Fibroblast of the aortic adventitia (primary cell): ENCODE results near the gene FIP1L1. TPM values are rescaled to one million over a fixed set of nuclear protein-coding genes. Genes with fewer than 3 reads are reported as not detected.

Source experiments
- DNase-seq: peaks from one replicate; pipeline ENCODE4 v3.0.0-alpha.2; 2010; ENCODE audit warnings: low read depth
- H3K4me3 ChIP-seq: 2 replicates; pipeline ENCODE4 v1.5.1; 2011; ENCODE audit warnings: low read depth, mild to moderate bottlenecking, control low read depth, low read length, moderate library complexity
- CTCF ChIP-seq: IDR thresholded peaks from 2 replicates; pipeline ENCODE4 v1.5.1; 2011; ENCODE audit warnings: mild to moderate bottlenecking, low read length, control low read depth, inconsistent platforms; ENCODE audit not compliant: insufficient read depth
- total RNA-seq: library from RNA; depleted of rRNA; stranded (reverse); fragments of >200 nt; gene quantifications from 2 replicates; pipeline ENCODE4 v1.2.3, GENCODE V29; 2012; ENCODE audit warnings: low replicate concordance

Gene FIP1L1
- total RNA-seq, 1 donor, result 115 TPM

GRCh38 chr4:53355930-53356521, 21.4 kb upstream of the FIP1L1 start:
- DNase-seq, result no peak
- TF ChIP-seq CTCF, result no peak
- no peak overlapping the region for H3K4me3 ChIP-seq

DNA sequence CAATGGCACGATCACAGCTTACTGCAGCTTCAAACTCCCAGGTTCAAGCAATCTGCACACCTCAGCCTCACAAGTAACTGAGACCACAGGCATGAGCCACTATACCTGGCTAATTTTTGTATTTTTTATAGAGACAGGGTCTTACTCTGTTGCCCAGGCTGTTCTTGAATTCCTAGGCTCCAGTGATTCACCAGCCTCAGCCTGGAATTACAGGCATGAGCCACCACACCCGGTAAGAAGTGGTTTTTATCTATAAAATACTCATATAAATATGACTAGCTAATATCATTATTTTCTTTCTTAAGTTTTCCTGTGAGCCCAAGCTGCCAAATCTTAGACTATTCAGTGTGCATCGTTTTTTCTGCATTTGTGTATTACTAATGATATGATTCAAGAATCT, 16.0 kb upstream of the FIP1L1 start:
- TF ChIP-seq CTCF, result no peak
- peak overlapping the region; percentile 19 for H3K4me3 ChIP-seq
- peak; percentile 58 for DNase-seq

DNA sequence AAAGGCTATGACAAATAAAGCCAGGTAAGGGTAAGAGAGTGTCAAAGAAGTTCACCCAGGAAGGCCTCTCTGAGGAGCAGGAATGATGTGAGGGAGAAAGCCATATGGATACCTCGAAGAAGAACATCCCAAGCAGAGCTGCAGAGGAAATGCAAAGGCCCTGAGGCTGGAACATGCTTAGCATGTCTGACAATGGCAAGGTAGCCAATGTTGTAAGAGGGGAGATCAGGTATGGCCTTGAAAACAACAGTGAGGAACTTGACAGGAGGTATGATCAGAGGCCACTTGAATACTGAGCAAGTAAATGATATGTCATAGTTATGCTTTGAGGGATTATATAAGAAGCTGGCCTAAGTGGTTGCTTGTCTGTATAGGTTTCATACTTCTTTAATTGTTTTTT, 15.3 kb upstream of the FIP1L1 start:
- no peak for DNase-seq
- TF ChIP-seq CTCF, result no peak
- peak overlapping the region; percentile 0 for H3K4me3 ChIP-seq

- no peak for TF ChIP-seq CTCF
- DNase-seq, result no peak
- H3K4me3 ChIP-seq, result peak overlapping the region; percentile 97
Measured at GRCh38 chr4:53364624-53365023, 12.8 kb upstream of the FIP1L1 start.

GRCh38 chr4:53365121-53365485, 12.3 kb upstream of the FIP1L1 start:
- TF ChIP-seq CTCF, result no peak
- DNase-seq, result peak; percentile 23
- H3K4me3 ChIP-seq, result peak overlapping the region; percentile 97

GRCh38 chr4:53365486-53366300, 11.7 kb upstream of the FIP1L1 start, which contains the start of gene SCFD2:
TSS of gene SCFD2 (minus strand) at chr4:53366061.
- peak within 1 kb of the TSS; percentile 97 for H3K4me3 ChIP-seq
- TF ChIP-seq CTCF, result no peak
- DNase-seq, result peak; percentile 97
